Stimulated activated CD4-positive, alpha-beta T cell treated with anti-CD3 and anti-CD28 coated beads, Interleukin-12 subunit alpha, Interleukin-12 subunit beta, amount 100 ng/mL, for 48 hours (primary cell): ENCODE data around the gene MYG1.
"Not testable (repeated sequence)": the region's sequence is repeated elsewhere in the genome, so short reads cannot be mapped to it uniquely, and the experiment has no call there.

Experiments
- DNase-seq, 3 donors: peaks; one replicate each; pipeline ENCODE4 v3.0.0-alpha.2; 2020; ENCODE audit warnings: low read depth in 2 of 3, low spot score in 1 of 3

MYG1 gene

DNA sequence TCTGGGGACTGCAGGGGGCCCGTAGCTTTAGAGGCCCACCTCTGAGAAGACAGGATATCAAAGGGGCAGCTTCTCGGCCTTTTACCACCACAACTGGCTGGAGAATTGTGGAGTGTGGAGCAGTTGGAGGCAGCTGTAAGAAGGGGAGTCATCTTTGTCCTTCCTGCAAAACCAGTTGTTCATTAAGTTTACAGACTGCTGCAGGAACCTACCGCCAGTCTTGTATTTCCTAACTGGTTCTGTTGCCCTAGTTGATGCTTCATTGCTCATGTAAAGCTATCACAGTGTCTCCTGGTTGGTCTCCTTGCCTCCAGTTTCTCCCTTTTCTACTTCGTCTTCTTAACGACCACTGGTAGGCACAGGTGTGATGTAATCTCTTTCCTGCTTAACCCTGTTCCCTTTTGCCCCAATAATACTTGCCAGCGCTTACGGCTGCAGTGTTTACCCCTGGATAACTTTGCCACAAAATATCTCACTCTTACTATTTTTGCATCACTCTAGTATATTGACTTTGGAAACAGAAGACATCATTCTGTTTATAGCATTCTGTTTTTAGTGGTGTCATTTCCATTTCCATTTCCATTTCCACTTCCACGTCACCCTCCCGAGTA lies 19.5 kb upstream of the MYG1 start:
- DNase-seq, result no peak

GRCh38 chr12:53286448-53286847 lies 13.0 kb upstream of the MYG1 start:
- DNase-seq, result no peak

GRCh38 chr12:53287741-53288216 lies 11.7 kb upstream of the MYG1 start:
- peak in 1 of 3 donors; percentile 44 for DNase-seq

DNA sequence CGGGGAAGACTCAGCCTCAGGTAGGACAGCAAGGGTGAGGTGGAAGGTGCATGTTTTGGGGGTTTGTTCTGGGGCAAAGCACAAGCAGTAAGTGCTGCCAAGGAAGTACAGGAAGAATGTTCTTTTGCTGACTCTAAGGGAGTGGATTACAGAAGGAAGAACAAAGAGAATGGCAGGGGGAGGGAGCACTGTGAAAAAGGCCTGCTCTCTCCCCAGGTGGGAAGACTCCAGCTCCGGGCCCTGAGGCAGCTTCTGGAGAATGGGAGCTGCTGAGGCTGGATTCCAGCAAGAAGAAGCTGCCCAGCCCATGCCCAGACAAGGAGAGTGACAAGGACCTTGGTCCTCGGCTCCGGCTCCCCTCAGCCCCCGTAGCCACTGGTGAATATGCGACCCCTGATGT lies 11.2 kb upstream of the MYG1 start:
- no peak for DNase-seq

DNA sequence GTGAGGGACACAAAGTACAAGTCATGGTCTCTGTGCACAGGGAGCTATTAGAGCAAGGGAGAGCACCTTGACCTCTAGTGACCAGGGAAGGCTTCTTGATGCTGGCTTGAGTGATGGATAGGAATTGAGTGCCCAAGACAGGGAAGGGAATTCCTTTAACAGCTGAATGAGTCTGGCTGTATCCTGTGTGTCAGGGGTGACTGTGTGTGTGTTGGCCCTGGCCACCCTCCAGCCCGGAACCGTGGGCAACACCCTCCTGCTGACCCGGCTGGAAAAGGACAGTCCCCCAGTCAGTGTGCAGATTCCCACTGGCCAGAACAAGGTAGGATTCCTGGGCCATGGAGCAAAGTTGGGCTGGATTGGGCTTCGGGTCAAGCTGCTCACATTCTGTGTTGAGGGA lies 9.6 kb upstream of the MYG1 start:
- no peak for DNase-seq

- no peak for DNase-seq
Measured at GRCh38 chr12:53290661-53291060, 8.8 kb upstream of the MYG1 start.

- no peak for DNase-seq
Measured at GRCh38 chr12:53292426-53292825, 7.1 kb upstream of the MYG1 start.

DNA sequence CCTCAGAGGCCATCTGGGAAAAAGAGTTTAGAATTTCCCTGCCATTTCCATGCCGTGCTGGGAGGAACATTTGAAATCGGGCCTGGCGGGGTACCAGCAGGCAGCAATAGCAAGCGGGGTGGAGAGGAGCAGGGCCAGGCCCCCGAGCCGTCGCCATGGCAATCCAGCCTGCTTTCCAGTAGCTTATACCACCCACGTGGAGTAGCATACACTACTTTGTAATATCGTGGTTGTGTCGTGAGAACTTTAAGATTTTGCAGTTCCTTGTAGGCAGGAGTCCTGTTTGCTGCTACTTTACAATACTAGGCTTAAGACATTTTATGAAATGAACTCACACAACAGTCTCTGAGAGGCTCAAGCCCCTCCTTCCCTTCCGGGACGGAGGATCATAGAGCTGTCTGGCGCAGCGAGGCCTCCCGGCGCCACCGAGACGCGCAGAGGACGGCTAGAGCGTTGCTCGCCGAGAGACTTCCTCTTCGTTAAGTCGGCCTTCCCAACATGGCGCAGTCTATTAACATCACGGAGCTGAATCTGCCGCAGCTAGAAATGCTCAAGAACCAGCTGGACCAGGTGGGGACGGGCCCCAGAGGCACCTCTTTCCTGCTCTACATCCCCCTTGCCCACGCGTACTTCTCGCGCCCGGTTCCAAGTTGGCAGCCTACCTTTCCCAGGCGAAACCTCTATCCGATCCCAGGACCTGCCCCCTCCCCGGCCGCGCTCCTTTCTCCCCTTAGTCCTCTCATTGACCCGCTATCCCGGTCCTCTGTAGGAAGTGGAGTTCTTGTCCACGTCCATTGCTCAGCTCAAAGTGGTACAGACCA lies 4.2 kb upstream of the MYG1 start, which contains the start of gene PFDN5:
TSS of gene PFDN5 (plus strand) at position 473 of the 821 bp plus-strand sequence. CDS start at position 499, 26 bp downstream.
- DNase-seq, result peak; percentile 73 to 82 (median 76)

DNA sequence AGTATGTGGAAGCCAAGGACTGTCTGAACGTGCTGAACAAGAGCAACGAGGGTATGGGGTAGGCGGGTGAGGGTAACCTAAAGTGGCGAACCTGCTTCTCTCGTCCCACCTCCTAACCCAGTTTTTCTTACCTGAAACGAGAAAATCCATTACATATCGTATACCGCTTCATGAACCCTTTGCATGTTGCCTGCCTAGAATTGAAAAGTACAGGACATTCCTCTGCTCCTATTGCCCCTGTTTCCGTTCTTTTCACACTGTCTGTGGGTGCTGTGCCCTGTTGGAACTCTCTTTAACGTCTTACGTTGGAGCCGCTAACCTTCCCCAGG lies 3.6 kb upstream of the MYG1 start:
- no peak for DNase-seq

- not testable (repeated sequence) for DNase-seq
Measured at GRCh38 chr12:53297106-53297505, 2.4 kb upstream of the MYG1 start.

- DNase-seq, result no peak
Measured at GRCh38 chr12:53298164-53298563, 1.3 kb upstream of the MYG1 start.

GRCh38 chr12:53299101-53299453 lies 418 bp upstream of the MYG1 start:
- DNase-seq, result peak in 2 of 3 donors; percentile 29 to 78

DNA sequence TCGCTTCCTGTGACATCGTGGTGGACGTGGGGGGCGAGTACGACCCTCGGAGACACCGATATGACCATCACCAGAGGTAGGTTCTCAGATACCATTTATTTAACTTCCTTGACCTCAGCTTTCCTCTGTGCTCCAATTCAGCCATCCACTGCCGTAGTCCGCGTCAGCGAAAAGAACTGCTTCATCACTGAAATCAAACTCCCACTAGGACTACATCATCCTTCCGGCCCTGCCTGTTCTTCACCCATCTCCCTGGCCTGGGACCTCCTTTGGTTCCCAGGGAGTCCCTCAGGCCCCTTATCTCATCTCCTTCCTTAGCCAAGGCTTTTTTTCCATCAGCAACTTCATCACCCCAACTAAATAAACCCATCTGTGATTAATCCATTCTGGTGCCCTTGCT lies 692 bp downstream of the MYG1 start:
- DNase-seq, result no peak

DNA sequence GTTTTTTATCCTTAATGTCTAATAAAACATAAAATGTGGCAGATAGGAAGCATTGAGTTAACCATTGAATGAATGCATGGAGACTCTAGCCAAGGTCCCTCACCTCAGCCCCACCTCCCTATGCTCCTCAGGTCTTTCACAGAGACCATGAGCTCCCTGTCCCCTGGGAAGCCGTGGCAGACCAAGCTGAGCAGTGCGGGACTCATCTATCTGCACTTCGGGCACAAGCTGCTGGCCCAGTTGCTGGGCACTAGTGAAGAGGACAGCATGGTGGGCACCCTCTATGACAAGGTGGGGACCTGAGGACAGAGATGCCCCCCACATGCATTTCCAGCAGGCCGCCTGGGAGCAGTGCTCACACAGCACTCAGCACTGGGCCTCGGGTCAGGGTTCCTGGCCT lies 3.4 kb downstream of the MYG1 start:
- no peak for DNase-seq

DNA sequence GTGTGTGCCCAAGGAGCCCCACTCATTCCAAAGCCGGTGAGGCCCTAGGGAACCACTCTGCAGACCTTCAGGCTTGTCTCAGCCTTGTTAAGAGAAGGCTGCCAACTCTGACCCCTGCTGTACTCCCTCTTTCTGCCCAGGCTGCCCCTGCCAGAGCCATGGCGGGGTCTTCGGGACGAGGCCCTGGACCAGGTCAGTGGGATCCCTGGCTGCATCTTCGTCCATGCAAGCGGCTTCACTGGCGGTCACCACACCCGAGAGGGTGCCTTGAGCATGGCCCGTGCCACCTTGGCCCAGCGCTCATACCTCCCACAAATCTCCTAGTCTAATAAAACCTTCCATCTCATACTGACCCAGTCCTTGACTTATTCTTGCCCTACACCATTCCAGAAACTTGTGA lies 7.3 kb downstream of the MYG1 start:
- no peak for DNase-seq

DNA sequence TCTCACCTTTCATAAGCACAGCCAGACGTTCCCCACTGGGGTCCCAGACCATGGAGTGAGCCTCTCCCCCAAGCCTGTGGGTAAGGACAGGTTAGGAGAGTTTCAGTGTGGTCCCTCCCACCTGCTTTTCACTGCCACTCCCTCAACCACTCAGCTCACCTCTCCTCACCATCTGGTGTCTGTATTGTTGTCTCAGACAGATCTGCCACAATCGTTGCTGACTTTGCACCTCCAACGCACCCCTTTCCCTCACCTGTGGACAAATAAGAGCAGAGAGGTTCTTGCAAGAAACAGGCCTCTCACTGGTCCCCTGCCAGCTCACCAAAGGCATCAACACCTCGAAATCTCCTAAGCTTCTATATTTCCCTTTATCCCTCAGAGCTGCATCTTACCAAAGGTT lies 8.8 kb downstream of the MYG1 start:
- DNase-seq, result no peak

- DNase-seq, result no peak
Measured at GRCh38 chr12:53313996-53314395, 14.5 kb downstream of the MYG1 start.

GRCh38 chr12:53320352-53321195 lies 21.1 kb downstream of the MYG1 start:
- DNase-seq, result no peak

- peak in 2 of 3 donors; percentile 43 to 49 for DNase-seq
Measured at GRCh38 chr12:53324113-53324778, 24.8 kb downstream of the MYG1 start.

GRCh38 chr12:53324779-53325510 lies 25.4 kb downstream of the MYG1 start:
- DNase-seq, result peak; percentile 82 to 89 (median 82)
